Dermis microvascular lymphatic vessel endothelial cell (primary cell): ENCODE results near the gene HOOK1. TPM values are rescaled to one million over a fixed set of nuclear protein-coding genes. Genes with fewer than 3 reads are reported as not detected.
A peak's percentile ranks its signal among the peaks of the same experiment; 100 is the strongest.
"Not testable (repeated sequence)": the region's sequence is repeated elsewhere in the genome, so short reads cannot be mapped to it uniquely, and the experiment has no call there.

Experiments used
- DNase-seq, 2 donors: peaks; one replicate each; pipeline versions ENCODE4 v3.0.0 to v3.0.0-alpha.2; 2010; ENCODE audit warnings: low read depth in 2 of 2
- total RNA-seq: library from RNA; depleted of rRNA; stranded (reverse); fragments of >200 nt; gene quantifications from 2 replicates; pipeline ENCODE4 v1.2.1, GENCODE V29; 2014

HOOK1 gene
- total RNA-seq, 1 donor from 2014 or later = under 0.01 TPM

- no peak for DNase-seq
Observed at GRCh38 chr1:59819566-59820438, 5.1 kb downstream of the HOOK1 start.

GRCh38 chr1:59827055-59827643 is 12.4 kb downstream of the HOOK1 start:
- DNase-seq = no peak

- no peak for DNase-seq
Observed at GRCh38 chr1:59828160-59828559, 13.4 kb downstream of the HOOK1 start.

GRCh38 chr1:59831529-59831928 is 16.8 kb downstream of the HOOK1 start:
- DNase-seq = no peak

GRCh38 chr1:59833022-59833421 is 18.3 kb downstream of the HOOK1 start:
- no peak for DNase-seq

- DNase-seq = no peak
Observed at GRCh38 chr1:59833991-59834390, 19.2 kb downstream of the HOOK1 start.

- DNase-seq = not testable (repeated sequence)
Observed at GRCh38 chr1:59837857-59838256, 23.1 kb downstream of the HOOK1 start.

- DNase-seq = no peak
Observed at GRCh38 chr1:59845091-59845490, 30.3 kb downstream of the HOOK1 start.

GRCh38 chr1:59846209-59846894 is 31.6 kb downstream of the HOOK1 start:
- no peak for DNase-seq

GRCh38 chr1:59846895-59847282 is 32.1 kb downstream of the HOOK1 start:
- DNase-seq = no peak

GRCh38 chr1:59852117-59852516 is 37.4 kb downstream of the HOOK1 start:
- DNase-seq = no peak

- not testable (repeated sequence) for DNase-seq
Observed at GRCh38 chr1:59855297-59855696, 40.5 kb downstream of the HOOK1 start.

GRCh38 chr1:59856725-59857338 is 42.1 kb downstream of the HOOK1 start:
- peak in 1 of 2 donors; percentile 1 for DNase-seq

- no peak for DNase-seq
Observed at GRCh38 chr1:59857679-59858354, 43.1 kb downstream of the HOOK1 start.

GRCh38 chr1:59866462-59866861 is 51.7 kb downstream of the HOOK1 start:
- no peak for DNase-seq

- DNase-seq = no peak
Observed at GRCh38 chr1:59871746-59872145, 57.0 kb downstream of the HOOK1 start.

GRCh38 chr1:59877108-59877682 is 62.4 kb downstream of the HOOK1 start:
- DNase-seq = no peak

GRCh38 chr1:59878370-59878769 is 63.6 kb downstream of the HOOK1 start:
- no peak for DNase-seq

GRCh38 chr1:59879574-59879973 is 64.8 kb downstream of the HOOK1 start:
- DNase-seq = peak; percentile 68 to 76

- DNase-seq = peak; percentile 20 to 54
Observed at GRCh38 chr1:59879996-59880505, 65.3 kb downstream of the HOOK1 start.

- DNase-seq = no peak
Observed at GRCh38 chr1:59880735-59881134, 66.0 kb downstream of the HOOK1 start.
